Keratinocyte (primary cell): ENCODE data around the gene DUSP28. TPM values are rescaled to one million over a fixed set of nuclear protein-coding genes. Genes with fewer than 3 reads are reported as not detected.
"Not testable (repeated sequence)": the region's sequence is repeated elsewhere in the genome, so short reads cannot be mapped to it uniquely, and the experiment has no call there.

Source experiments
- DNase-seq: peaks from one replicate; pipeline ENCODE4 v3.0.0-alpha.2; 2011; ENCODE audit warnings: low read depth, missing footprints, low spot score
- FAIRE-seq: peaks from 2 replicates; lab custom pipeline; 2011; peaks lifted over from hg19 to GRCh38; lab: Jason Lieb, UNC
- H2AFZ ChIP-seq: 2 replicates; pipeline ENCODE4 v1.6.0; 2012; ENCODE audit warnings: low read length, control low read depth, inconsistent platforms; ENCODE audit not compliant: control insufficient read depth
- H3K27ac ChIP-seq: 2 replicates; pipeline ENCODE4 v1.5.1; 2011; ENCODE audit warnings: low read length; ENCODE audit not compliant: control insufficient read depth, insufficient read depth
- H3K27me3 ChIP-seq: 3 replicates; pipeline ENCODE4 v1.6.0; 2011; ENCODE audit warnings: low read length; ENCODE audit not compliant: control insufficient read depth, insufficient read depth; ENCODE audit errors: extremely low read depth
- H3K36me3 ChIP-seq, 2 experiments: 2 replicates in 1 of 2; 3 replicates in 1 of 2; pipeline ENCODE4 v1.5.1; 2011; ENCODE audit warnings: low read length in 2 of 2, mild to moderate bottlenecking in 1 of 2; ENCODE audit not compliant: control insufficient read depth in 2 of 2, insufficient read depth in 2 of 2; ENCODE audit errors: extremely low read depth in 1 of 2
- H3K4me1 ChIP-seq: 3 replicates; pipeline ENCODE4 v1.5.1; 2011; ENCODE audit warnings: low read length; ENCODE audit not compliant: control insufficient read depth, insufficient read depth; ENCODE audit errors: extremely low read depth
- H3K4me2 ChIP-seq: 3 replicates; pipeline ENCODE4 v1.6.0; 2011; ENCODE audit warnings: low read depth, low read length; ENCODE audit not compliant: control insufficient read depth, insufficient read depth; ENCODE audit errors: extremely low read depth
- H3K4me3 ChIP-seq, 3 experiments: fragments of 200-600 bp in 1 of 3; sonication (generic) in 1 of 3; 2 replicates in 2 of 3; 3 replicates in 1 of 3; pipeline ENCODE4 v1.5.1; 2011 to 2016; ENCODE audit warnings: low read length in 3 of 3, mild to moderate bottlenecking in 3 of 3, control low read depth in 2 of 3, inconsistent platforms in 1 of 3, low read depth in 1 of 3, mixed read lengths in 1 of 3, mixed run types in 1 of 3, moderate library complexity in 1 of 3; ENCODE audit not compliant: control insufficient read depth in 2 of 3, insufficient read depth in 2 of 3; ENCODE audit errors: extremely low read depth in 1 of 3
- H3K79me2 ChIP-seq: 2 replicates; pipeline ENCODE4 v1.6.0; 2012; ENCODE audit warnings: low read length; ENCODE audit not compliant: control insufficient read depth, insufficient read depth
- H3K9ac ChIP-seq: 3 replicates; pipeline ENCODE4 v1.6.0; 2011; ENCODE audit warnings: low read length; ENCODE audit not compliant: control insufficient read depth, insufficient read depth; ENCODE audit errors: extremely low read depth
- H3K9me1 ChIP-seq: 3 replicates; pipeline ENCODE4 v1.6.0; 2011; ENCODE audit warnings: low read length; ENCODE audit not compliant: control insufficient read depth, insufficient read depth; ENCODE audit errors: extremely low read depth
- H3K9me3 ChIP-seq: 2 replicates; pipeline ENCODE4 v1.5.1; 2012; ENCODE audit warnings: low read depth, low read length; ENCODE audit not compliant: control insufficient read depth
- H4K20me1 ChIP-seq: 3 replicates; pipeline ENCODE4 v1.6.0; 2011; ENCODE audit warnings: low read length; ENCODE audit not compliant: control insufficient read depth, insufficient read depth; ENCODE audit errors: extremely low read depth
- EZH2 ChIP-seq: IDR thresholded peaks from one replicate; pipeline ENCODE4 v1.6.1; 2012; ENCODE audit warnings: inconsistent platforms, mild to moderate bottlenecking, low read length, moderate library complexity
- dilution Hi-C: fragments of 300-500 bp; cut with MboI; formaldehyde crosslinking; loops from one replicate; pipeline ENCODE4 v1.7.0; 2020; ENCODE audit warnings: low sequenced_read_pairs; ENCODE audit not compliant: extremely low pct_ligation_motif_present
- polyA plus RNA-seq, 5 experiments: library from polyadenylated mRNA; depleted of rRNA in 3 of 5; stranded (reverse) in 3 of 5; stranded (forward) in 1 of 5; unstranded in 1 of 5; fragments of >200 nt; gene quantifications; 1 replicate in 1 of 5; 2 replicates in 3 of 5; 3 replicates in 1 of 5; pipeline versions ENCODE4 v1.2.1 to v1.2.3, GENCODE V29; 2011 to 2012; ENCODE audit warnings: missing spikeins in 2 of 5, low read depth in 1 of 5, low replicate concordance in 1 of 5
- TF ChIP-seq, protein P1 (sequence below), 3 experiments: IDR thresholded peaks in 1 of 3; conservative IDR thresholded peaks in 1 of 3; optimal IDR thresholded peaks in 1 of 3; 2 replicates in 2 of 3; 3 replicates in 1 of 3; pipeline versions ENCODE3 to v1.5.1; 2011; ENCODE audit warnings: low read length in 3 of 3, mild to moderate bottlenecking in 3 of 3, moderate library complexity in 2 of 3, control low read depth in 1 of 3, inconsistent platforms in 1 of 3; ENCODE audit not compliant: insufficient read depth in 2 of 3; ENCODE audit errors: extremely low read depth in 1 of 3

DUSP28 gene
- polyA plus RNA-seq, 1 donor (not counting 4 experiments of a cell fraction or from before 2014, with no cell fraction given), result 4.4 TPM

DNA sequence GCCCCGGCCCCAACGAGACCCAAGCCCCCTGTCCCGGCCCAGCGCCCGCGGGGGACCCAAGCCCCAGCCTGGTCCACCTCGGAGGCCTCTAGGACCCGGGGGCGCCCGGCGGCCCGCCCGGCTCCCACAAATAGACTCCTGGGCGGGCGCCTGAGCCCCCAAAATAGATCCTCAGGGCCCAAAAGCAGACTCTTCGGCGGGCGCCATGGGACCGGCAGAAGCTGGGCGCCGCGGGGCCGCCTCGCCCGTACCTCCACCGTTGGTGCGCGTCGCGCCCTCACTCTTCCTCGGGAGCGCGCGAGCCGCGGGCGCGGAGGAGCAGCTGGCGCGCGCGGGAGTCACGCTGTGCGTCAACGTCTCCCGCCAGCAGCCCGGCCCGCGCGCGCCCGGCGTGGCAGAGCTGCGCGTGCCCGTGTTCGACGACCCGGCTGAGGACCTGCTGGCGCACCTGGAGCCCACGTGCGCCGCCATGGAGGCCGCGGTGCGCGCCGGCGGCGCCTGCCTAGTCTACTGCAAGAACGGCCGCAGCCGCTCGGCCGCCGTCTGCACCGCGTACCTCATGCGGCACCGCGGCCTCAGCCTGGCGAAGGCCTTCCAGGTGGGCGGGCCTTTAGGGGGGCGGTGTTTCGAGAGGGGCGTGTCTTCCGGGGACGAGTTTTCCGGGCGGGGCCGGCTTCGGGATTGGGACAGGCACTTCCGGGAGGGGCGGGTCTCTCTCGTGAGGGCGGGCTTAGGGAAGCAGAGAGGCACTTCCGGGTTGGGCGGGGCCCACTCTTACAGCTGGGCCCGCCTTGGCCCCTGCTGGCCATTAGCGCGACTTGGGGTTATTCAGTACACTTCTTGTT lies 545 bp downstream of the DUSP28 start:
- FAIRE-seq, result no peak
- Histone ChIP-seq H3K4me3 (peak overlapping the region; percentile 69 to 88 (median 86)), H3K4me1 (peaks cover 38% of the 10 kb centered on the region), H3K4me2 (peak overlapping the region; percentile 97), H3K36me3 (no peaks in the 10 kb centered on the region), H3K79me2 (no peaks in the 10 kb centered on the region), H3K9ac (peak overlapping the region; percentile 86), H3K27me3 (no peaks in the 10 kb centered on the region), H3K9me1 (peaks cover 2% of the 10 kb centered on the region), H2AFZ (peak overlapping the region; percentile 45), H4K20me1 (no peaks in the 10 kb centered on the region), H3K9me3 (no peaks in the 10 kb centered on the region), H3K27ac (peak overlapping the region; percentile 98)
- DNase-seq, result peak; percentile 86
- no peak for TF ChIP-seq EZH2
- TF ChIP-seq, protein P1, sequence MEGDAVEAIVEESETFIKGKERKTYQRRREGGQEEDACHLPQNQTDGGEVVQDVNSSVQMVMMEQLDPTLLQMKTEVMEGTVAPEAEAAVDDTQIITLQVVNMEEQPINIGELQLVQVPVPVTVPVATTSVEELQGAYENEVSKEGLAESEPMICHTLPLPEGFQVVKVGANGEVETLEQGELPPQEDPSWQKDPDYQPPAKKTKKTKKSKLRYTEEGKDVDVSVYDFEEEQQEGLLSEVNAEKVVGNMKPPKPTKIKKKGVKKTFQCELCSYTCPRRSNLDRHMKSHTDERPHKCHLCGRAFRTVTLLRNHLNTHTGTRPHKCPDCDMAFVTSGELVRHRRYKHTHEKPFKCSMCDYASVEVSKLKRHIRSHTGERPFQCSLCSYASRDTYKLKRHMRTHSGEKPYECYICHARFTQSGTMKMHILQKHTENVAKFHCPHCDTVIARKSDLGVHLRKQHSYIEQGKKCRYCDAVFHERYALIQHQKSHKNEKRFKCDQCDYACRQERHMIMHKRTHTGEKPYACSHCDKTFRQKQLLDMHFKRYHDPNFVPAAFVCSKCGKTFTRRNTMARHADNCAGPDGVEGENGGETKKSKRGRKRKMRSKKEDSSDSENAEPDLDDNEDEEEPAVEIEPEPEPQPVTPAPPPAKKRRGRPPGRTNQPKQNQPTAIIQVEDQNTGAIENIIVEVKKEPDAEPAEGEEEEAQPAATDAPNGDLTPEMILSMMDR (optimal IDR thresholded peaks at IDR 0.05 in 1 of 3, IDR thresholded peaks at IDR 0.05 in 1 of 3, conservative IDR thresholded peaks at IDR 0.05 in 1 of 3; ENCODE audit: extremely low read depth in 1 of 3, insufficient read depth in 2 of 3, low read length in 3 of 3), result peak in 1 of 3 experiments; percentile 21
- dilution Hi-C loops, result no loop called here

- DNase-seq, result no peak
- Histone ChIP-seq H3K9me3 (no peaks in the 10 kb centered on the region), H3K9me1 (peaks cover 2% of the 10 kb centered on the region), H3K79me2 (no peaks in the 10 kb centered on the region), H3K9ac (peak overlapping the region; percentile 86), H3K27me3 (no peaks in the 10 kb centered on the region), H3K4me2 (peak overlapping the region; percentile 97), H3K27ac (peak overlapping the region; percentile 98), H3K4me3 (peak overlapping the region; percentile 69 to 88 (median 78)), H4K20me1 (no peaks in the 10 kb centered on the region), H3K4me1 (peaks cover 44% of the 10 kb centered on the region), H2AFZ (peak overlapping the region; percentile 68), H3K36me3 (no peaks in the 10 kb centered on the region)
- no peak for FAIRE-seq
- TF ChIP-seq, protein P1 (optimal IDR thresholded peaks at IDR 0.05 in 1 of 3, IDR thresholded peaks at IDR 0.05 in 1 of 3, conservative IDR thresholded peaks at IDR 0.05 in 1 of 3; ENCODE audit: extremely low read depth in 1 of 3, insufficient read depth in 2 of 3, low read length in 3 of 3), result no peak
- TF ChIP-seq EZH2, result no peak
- dilution Hi-C loops, result no loop called here
These were observed 1.3 kb downstream of the DUSP28 start for GRCh38 chr2:240561325-240561971.

- H3K4me1 ChIP-seq, result peaks cover 51% of the 10 kb centered on the region
- H3K9me1 ChIP-seq, H3K27me3 ChIP-seq, H3K9me3 ChIP-seq, H3K27ac ChIP-seq, H3K9ac ChIP-seq, H3K36me3 ChIP-seq, H2AFZ ChIP-seq, H3K4me3 ChIP-seq, dilution Hi-C loops, FAIRE-seq, H3K79me2 ChIP-seq, H3K4me2 ChIP-seq, H4K20me1 ChIP-seq, DNase-seq: not testable (repeated sequence)
These were observed 3.1 kb downstream of the DUSP28 start for GRCh38 chr2:240563231-240563630.
